A549 (cell line): ENCODE results near the gene MPPE1. TPM values are rescaled to one million over a fixed set of nuclear protein-coding genes. Genes with fewer than 3 reads are reported as not detected.

Experiments used
- ATAC-seq, 2 experiments: fragments of 200-7000 bp in 1 of 2; fragments of >200 bp in 1 of 2; cut with Nextera tagmentation in 1 of 2; cut with Tn5 transposase in 1 of 2; 3 replicates each; pipeline versions ENCODE4 v1.8.0 to v1.9.1; 2018 to 2020; ENCODE audit warnings: mild to moderate bottlenecking in 1 of 2, moderate library complexity in 1 of 2
- CTCF ChIA-PET: fragments of 300-600 bp; sonication (Branson Sonifier 250); formaldehyde crosslinking; extraction: SDS; loops from one replicate; lab custom pipeline; 2021; ENCODE audit warnings: antibody characterized with exemption, inconsistent platforms; lab: Yijun Ruan, JAX
- POLR2A ChIA-PET: fragments of 350-600 bp; formaldehyde crosslinking; extraction: SDS; loops from one replicate; lab custom pipeline; 2021; ENCODE audit warnings: antibody characterized with exemption, inconsistent platforms; lab: Yijun Ruan, JAX
- DNase-seq, 2 experiments: peaks; one replicate each; pipeline versions ENCODE4 v3.0.0 to v3.0.0-alpha.2; 2011 to 2016; ENCODE audit warnings: low read depth in 1 of 2, low spot score in 1 of 2
- FAIRE-seq: peaks from 2 replicates; lab custom pipeline; 2011; peaks lifted over from hg19 to GRCh38; lab: Jason Lieb, UNC
- H3K27ac ChIP-seq, 2 experiments: fragments of >200 bp; sonication (Bioruptor Twin); formaldehyde crosslinking; 3 replicates each; pipeline ENCODE4 v1.5.1; 2016 to 2017
- H3K4me1 ChIP-seq: fragments of >200 bp; sonication (Bioruptor Twin); formaldehyde crosslinking; 3 replicates; pipeline ENCODE4 v1.6.1; 2016
- H3K4me2 ChIP-seq: fragments of >200 bp; sonication (Bioruptor Twin); formaldehyde crosslinking; 3 replicates; pipeline ENCODE4 v1.6.1; 2016
- H3K4me3 ChIP-seq: fragments of >200 bp; sonication (Bioruptor Twin); formaldehyde crosslinking; 3 replicates; pipeline ENCODE4 v1.5.1; 2016
- H3K9me3 ChIP-seq: fragments of >200 bp; sonication (Bioruptor Twin); formaldehyde crosslinking; 3 replicates; pipeline ENCODE4 v1.6.1; 2016
- BCL3 ChIP-seq: fragments of >200 bp; sonication (Bioruptor Twin); formaldehyde crosslinking; IDR thresholded peaks from 3 replicates; pipeline ENCODE4 v1.6.1; 2016
- BHLHE40 ChIP-seq: IDR thresholded peaks from 2 replicates; pipeline ENCODE4 v1.6.1; 2012; ENCODE audit warnings: low read depth, low read length, inconsistent platforms
- CBX2 ChIP-seq: fragments of 200-600 bp; sonication (generic); IDR thresholded peaks from 2 replicates; pipeline ENCODE4 v1.6.1; 2016; ENCODE audit warnings: low read depth, mild to moderate bottlenecking, borderline replicate concordance
- CHD4 ChIP-seq: fragments of 200-600 bp; sonication (generic); IDR thresholded peaks from 2 replicates; pipeline ENCODE4 v1.6.1; 2016; ENCODE audit warnings: antibody characterized with exemption, mild to moderate bottlenecking, borderline replicate concordance
- FOXS1 ChIP-seq: fragments of 250-450 bp; sonication (Bioruptor Pico); IDR thresholded peaks from 2 replicates; pipeline ENCODE4 v1.5.0; 2020; ENCODE audit warnings: mild to moderate bottlenecking, moderate library complexity
- HDAC2 ChIP-seq: fragments of 200-600 bp; sonication (generic); IDR thresholded peaks from 2 replicates; pipeline ENCODE4 v1.6.1; 2016
- HES2 ChIP-seq: fragments of >200 bp; sonication (Bioruptor Twin); formaldehyde crosslinking; IDR thresholded peaks from 2 replicates; pipeline ENCODE4 v1.6.1; 2016
- HMGXB4 ChIP-seq: fragments of 250-450 bp; sonication (Bioruptor Pico); IDR thresholded peaks from 2 replicates; pipeline ENCODE4 v1.5.0; 2021; ENCODE audit warnings: mild to moderate bottlenecking, moderate library complexity, borderline replicate concordance
- HOXA7 ChIP-seq: fragments of 250-450 bp; sonication (Bioruptor Pico); IDR thresholded peaks from 2 replicates; pipeline ENCODE4 v1.5.0; 2020; ENCODE audit warnings: mild to moderate bottlenecking, moderate library complexity
- JUN ChIP-seq, 2 experiments: fragments of >200 bp; sonication (Bioruptor Twin); formaldehyde crosslinking; IDR thresholded peaks; 2 replicates in 1 of 2; 3 replicates in 1 of 2; pipeline ENCODE4 v1.6.1; 2016 to 2017
- KDM1A ChIP-seq: fragments of 200-600 bp; sonication (generic); IDR thresholded peaks from 2 replicates; pipeline ENCODE4 v1.6.1; 2016; ENCODE audit warnings: low read depth, mild to moderate bottlenecking
- MAZ ChIP-seq: fragments of 150-350 bp; IDR thresholded peaks from 2 replicates; pipeline ENCODE4 v1.6.1; 2014; ENCODE audit warnings: antibody characterized with exemption, low read depth, low read length, borderline replicate concordance
- NPAS2 ChIP-seq: fragments of 250-450 bp; sonication (Bioruptor Pico); IDR thresholded peaks from 2 replicates; pipeline ENCODE4 v1.8.0; 2022; ENCODE audit warnings: mild to moderate bottlenecking, moderate library complexity, borderline replicate concordance
- PHF8 ChIP-seq: fragments of 200-600 bp; sonication (generic); IDR thresholded peaks from 2 replicates; pipeline ENCODE4 v1.6.1; 2016; ENCODE audit warnings: low read depth, mild to moderate bottlenecking, antibody characterized with exemption, moderate library complexity, borderline replicate concordance
- POLR2A ChIP-seq: IDR thresholded peaks from 2 replicates; pipeline ENCODE4 v1.6.1; 2012; ENCODE audit warnings: mild to moderate bottlenecking, low read length
- RARB ChIP-seq: fragments of 250-450 bp; sonication (Bioruptor Pico); IDR thresholded peaks from 2 replicates; pipeline ENCODE4 v1.8.0; 2021; ENCODE audit warnings: mild to moderate bottlenecking, moderate library complexity
- RCOR1 ChIP-seq: fragments of 150-350 bp; IDR thresholded peaks from 2 replicates; pipeline ENCODE4 v1.6.1; 2014; ENCODE audit warnings: antibody characterized with exemption, low read length, low read depth
- TFCP2L1 ChIP-seq: fragments of 250-450 bp; sonication (Bioruptor Pico); IDR thresholded peaks from 2 replicates; pipeline ENCODE4 v1.5.0; 2021; ENCODE audit warnings: mild to moderate bottlenecking
- TP53 ChIP-seq: fragments of 250-450 bp; sonication (Bioruptor Pico); IDR thresholded peaks from 2 replicates; pipeline ENCODE4 v1.5.0; 2021; ENCODE audit warnings: mild to moderate bottlenecking, moderate library complexity
- USF2 ChIP-seq: fragments of 450-650 bp; IDR thresholded peaks from 2 replicates; pipeline ENCODE4 v1.6.1; 2014; ENCODE audit warnings: antibody characterized with exemption
- ZSCAN20 ChIP-seq: fragments of 250-450 bp; sonication (Bioruptor Pico); IDR thresholded peaks from 2 replicates; pipeline ENCODE4 v1.8.0; 2022; ENCODE audit warnings: mild to moderate bottlenecking, moderate library complexity
- WGBS: methylation state at CpG from one replicate; pipeline ENCODE4 v1.1.6; 2017; ENCODE audit errors: missing lambda C conversion rate; 5-methylcytosine and 5-hydroxymethylcytosine counted together
- polyA minus RNA-seq: library from RNA; depleted of rRNA, polyadenylated mRNA; stranded (reverse); fragments of >200 nt; gene quantifications from 2 replicates; pipeline ENCODE4 v1.2.3, GENCODE V29; 2011; rRNA and poly(A)+ RNA removed
- polyA plus RNA-seq, 4 experiments: library from polyadenylated mRNA; depleted of rRNA in 3 of 4; stranded (reverse); fragments of >200 nt; fragmentation: RNase III in 1 of 4; extraction: RNeasy Plus Mini Kit Qiagen cat#74134 plus additional on column Dnase treatment in 1 of 4; gene quantifications; 2 replicates in 3 of 4; 3 replicates in 1 of 4; pipeline ENCODE4 v1.2.3, GENCODE V29; 2011 to 2017
- TF ChIP-seq, protein P1 (sequence below): IDR thresholded peaks from 2 replicates; pipeline ENCODE4 v1.6.1; 2012
- TF ChIP-seq, protein P2 (sequence below): fragments of 150-350 bp; IDR thresholded peaks from 2 replicates; pipeline ENCODE4 v1.6.1; 2014; ENCODE audit warnings: low read depth, mild to moderate bottlenecking, low read length

The MPPE1 gene, protein sequence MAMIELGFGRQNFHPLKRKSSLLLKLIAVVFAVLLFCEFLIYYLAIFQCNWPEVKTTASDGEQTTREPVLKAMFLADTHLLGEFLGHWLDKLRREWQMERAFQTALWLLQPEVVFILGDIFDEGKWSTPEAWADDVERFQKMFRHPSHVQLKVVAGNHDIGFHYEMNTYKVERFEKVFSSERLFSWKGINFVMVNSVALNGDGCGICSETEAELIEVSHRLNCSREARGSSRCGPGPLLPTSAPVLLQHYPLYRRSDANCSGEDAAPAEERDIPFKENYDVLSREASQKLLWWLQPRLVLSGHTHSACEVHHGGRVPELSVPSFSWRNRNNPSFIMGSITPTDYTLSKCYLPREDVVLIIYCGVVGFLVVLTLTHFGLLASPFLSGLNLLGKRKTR
- polyA plus RNA-seq (2011; rRNA removed) (23.2 and 26.4 TPM in 2 replicates), polyA plus RNA-seq (2017; fragmentation: RNase III; extraction: RNeasy Plus Mini Kit Qiagen cat#74134 plus additional on column Dnase treatment) (18.5 to 20.4 TPM (median 19.5 TPM) in 3 replicates), polyA minus RNA-seq (12.9 and 18.9 TPM in 2 replicates)
- 13.3 and 15.1 TPM in 2 replicates for polyA plus RNA-seq (2012; cell fraction: cytosol; rRNA removed)
- 29.2 and 33.9 TPM in 2 replicates for polyA plus RNA-seq (2012; cell fraction: nucleus; rRNA removed)

GRCh38 chr18:11908182-11909060 lies at the start of gene MPPE1:
Gene MPPE1, minus strand, starts transcription at chr18:11908317. Its CDS starts 11,053 bp downstream, at chr18:11897264.
- WGBS: 1% methylated on average over 13 of the region's 106 CpGs
- Histone ChIP-seq H3K4me3 (peak within 1 kb of the TSS; percentile 50), H3K4me2 (peak within 1 kb of the TSS; percentile 84), H3K4me1 (peaks cover 28% of the 10 kb centered on the region), H3K9me3 (no peaks in the 10 kb centered on the region), H3K27ac (peak within 1 kb of the TSS; percentile 82 to 98)
- ATAC-seq (peak; percentile 95 to 96), DNase-seq (peak; percentile 73 to 83), FAIRE-seq (no peak)
- TF ChIP-seq BHLHE40: no peak
- TF ChIP-seq, protein P1, sequence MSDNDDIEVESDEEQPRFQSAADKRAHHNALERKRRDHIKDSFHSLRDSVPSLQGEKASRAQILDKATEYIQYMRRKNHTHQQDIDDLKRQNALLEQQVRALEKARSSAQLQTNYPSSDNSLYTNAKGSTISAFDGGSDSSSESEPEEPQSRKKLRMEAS: peak; percentile 54
- TF ChIP-seq RARB: no peak
- 0 out of 2 replicates have a peak, but pooled peaks have one; percentile 67 for TF ChIP-seq HMGXB4
- peak; percentile 62 for TF ChIP-seq POLR2A
- no peak for TF ChIP-seq RCOR1
- no peak for TF ChIP-seq CHD4
- TF ChIP-seq NPAS2 (CRISPR knock-in tag): no peak
- peak; percentile 89 for TF ChIP-seq PHF8
- TF ChIP-seq CBX2: no peak
- no peak for TF ChIP-seq KDM1A
- TF ChIP-seq TFCP2L1: no peak
- TF ChIP-seq FOXS1 (CRISPR knock-in tag): no peak
- TF ChIP-seq MAZ: no peak
- no peak for TF ChIP-seq TP53 (CRISPR knock-in tag)
- no peak for TF ChIP-seq HOXA7 (CRISPR knock-in tag)
- no peak for TF ChIP-seq USF2
- peak in 1 of 2 experiments; percentile 76; a peak in 3 of 5 replicates for TF ChIP-seq JUN (IDR thresholded peaks at IDR 0.05)
- no peak for TF ChIP-seq ZSCAN20 (CRISPR knock-in tag)
- TF ChIP-seq BCL3: peak; percentile 56; the same call in 1 of the 3 replicates
- no peak for TF ChIP-seq HES2
- TF ChIP-seq, protein P2, sequence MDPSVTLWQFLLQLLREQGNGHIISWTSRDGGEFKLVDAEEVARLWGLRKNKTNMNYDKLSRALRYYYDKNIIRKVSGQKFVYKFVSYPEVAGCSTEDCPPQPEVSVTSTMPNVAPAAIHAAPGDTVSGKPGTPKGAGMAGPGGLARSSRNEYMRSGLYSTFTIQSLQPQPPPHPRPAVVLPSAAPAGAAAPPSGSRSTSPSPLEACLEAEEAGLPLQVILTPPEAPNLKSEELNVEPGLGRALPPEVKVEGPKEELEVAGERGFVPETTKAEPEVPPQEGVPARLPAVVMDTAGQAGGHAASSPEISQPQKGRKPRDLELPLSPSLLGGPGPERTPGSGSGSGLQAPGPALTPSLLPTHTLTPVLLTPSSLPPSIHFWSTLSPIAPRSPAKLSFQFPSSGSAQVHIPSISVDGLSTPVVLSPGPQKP: no peak
- no peak for TF ChIP-seq HDAC2
- ChIA-PET POLR2A (interaction anchor here (0.6 to 1.0 kb wide), 2 partner anchors 31 to 73 kb away, joined by 3 read pairs; partner anchors contain the start of gene IMPA2), CTCF (no interaction called here)
